Heart left ventricle (tissue), 16 donors: ENCODE data around the gene PLEKHA1. TPM values are rescaled to one million over a fixed set of nuclear protein-coding genes. Genes with fewer than 3 reads are reported as not detected.
A peak's percentile ranks its signal among the peaks of the same experiment; 100 is the strongest.

ENCODE experiments used
- ATAC-seq, 4 donors: fragments of 200-7000 bp; cut with Tn5 transposase; one replicate each; pipeline ENCODE4 v1.9.1; 2020 to 2022; ENCODE audit warnings: moderate library complexity in 4 of 4, mild to moderate bottlenecking in 3 of 4, moderate number of reproducible peaks in 1 of 4
- DNase-seq, 5 donors: peaks; one replicate each; pipeline ENCODE4 v3.0.0-alpha.2; 2020
- H3K27ac ChIP-seq, 12 donors: fragments of 200-600 bp; sonication (generic) in 4 of 12; one replicate each; pipeline versions ENCODE4 v1.5.0 to v1.8.0; 2016 to 2022; ENCODE audit warnings: mild to moderate bottlenecking in 2 of 12
- H3K27me3 ChIP-seq, 9 donors: fragments of 200-600 bp; sonication (generic) in 2 of 9; one replicate each; pipeline versions ENCODE4 v1.5.1 to v1.8.0; 2016 to 2022; ENCODE audit warnings: mild to moderate bottlenecking in 3 of 9
- H3K36me3 ChIP-seq, 9 donors: fragments of 200-600 bp; sonication (generic) in 2 of 9; one replicate each; pipeline versions ENCODE4 v1.5.0 to v1.8.0; 2018 to 2022; ENCODE audit warnings: mild to moderate bottlenecking in 2 of 9
- H3K4me1 ChIP-seq, 12 donors: fragments of 200-600 bp; sonication (generic) in 4 of 12; one replicate each; pipeline versions ENCODE4 v1.5.0 to v1.8.0; 2016 to 2022; ENCODE audit warnings: mild to moderate bottlenecking in 3 of 12
- H3K4me3 ChIP-seq, 12 donors: fragments of 200-600 bp; sonication (generic) in 4 of 12; one replicate each; pipeline versions ENCODE4 v1.5.0 to v1.8.0; 2017 to 2022; ENCODE audit warnings: mild to moderate bottlenecking in 9 of 12, moderate library complexity in 4 of 12
- H3K9me3 ChIP-seq, 12 donors: fragments of 200-600 bp; sonication (generic) in 4 of 12; one replicate each; pipeline versions ENCODE4 v1.5.0 to v1.8.0; 2016 to 2022; ENCODE audit warnings: mild to moderate bottlenecking in 1 of 12
- POLR2A ChIP-seq, 2 donors: fragments of 450-650 bp; IDR thresholded peaks; one replicate each; pipeline ENCODE4 v1.6.1; 2017; ENCODE audit warnings: antibody characterized with exemption in 2 of 2, mild to moderate bottlenecking in 2 of 2, moderate library complexity in 2 of 2
- WGBS, 4 donors: extraction: QIAGEN DNeasy Blood & Tissue Kit in 2 of 4; methylation state at CpG; one replicate each; pipeline versions ENCODE4 v1.1.5 to v1.1.7; 2013 to 2018; 5-methylcytosine and 5-hydroxymethylcytosine counted together
- intact Hi-C, 10 donors: fragments of 100-400 bp; cut with DNase I; formaldehyde crosslinking; loops; one replicate each; pipeline versions ENCODE4 v1.11.1 to v1.14.2; 2022
- polyA plus RNA-seq, 2 donors: library from polyadenylated mRNA; stranded (reverse); fragments of 200-250 nt; gene quantifications; one replicate each; pipeline ENCODE4 v1.2.3, GENCODE V29; 2013
- total RNA-seq, 9 donors: library from RNA; depleted of rRNA in 2 of 9; stranded (reverse); fragments of >200 nt in 2 of 9; fragmentation: NEBNext Ultra II Directional in 3 of 9; extraction: Animal tissue kit (Norgen Biotek cat#: 25700) in 3 of 9; gene quantifications; one replicate each; pipeline versions ENCODE4 v1.1.0 to v1.2.4, GENCODE V29; 2016 to 2023
- TF ChIP-seq, protein P1 (sequence below), 12 donors: fragments of 200-600 bp; sonication (generic) in 4 of 12; IDR thresholded peaks; one replicate each; pipeline versions ENCODE4 v1.5.0 to v1.8.0; 2018 to 2022; ENCODE audit warnings: antibody characterized with exemption in 12 of 12, mild to moderate bottlenecking in 5 of 12
- donor health status: ischemic (EF 13 %, LVEDD 7.1; RV severe dilation, severe dysfunction).
- donor health status: healthy with polysubstance abuse.
- donor health status: DM: no; HTN: yes; CAD: no.
- donor health status: DM: no; HTN: no; CAD: no.
- donor health status: ischemic (EF 25% LVEDD 6.9; RV normal size, moderate dysfunction).
- donor health status: ischemic (EF 25% LVEDD 5.7; RV mildly dilated, moderate dysfunction).
- donor health status: healthy.
- donor health status: DM: yes; HTN: yes; CAD: no.
- donor health status: ischemic (EF 35%, LVEDD 5.7; RV mildly dilated, moderate dysfunction).
- donor health status: nonischemic (EF 11% LVEDD 7.7; RV severe dilation, severe dysfunction).
- donor health status: DM: yes; HTN: yes; CAD: no.
- donor health status: PGD.
- donor health status: ischemic (EF 29% LVEDD 5.4; RV normal size, mild dysfunction).
- donor health status: nonischemic (EF 23%, LVEDD 6.1; RV moderate dilation, normal function).

PLEKHA1 gene
- total and polyA plus RNA-seq, 11 donors, result 14.1 to 70.6 (median 43.3) TPM

DNA sequence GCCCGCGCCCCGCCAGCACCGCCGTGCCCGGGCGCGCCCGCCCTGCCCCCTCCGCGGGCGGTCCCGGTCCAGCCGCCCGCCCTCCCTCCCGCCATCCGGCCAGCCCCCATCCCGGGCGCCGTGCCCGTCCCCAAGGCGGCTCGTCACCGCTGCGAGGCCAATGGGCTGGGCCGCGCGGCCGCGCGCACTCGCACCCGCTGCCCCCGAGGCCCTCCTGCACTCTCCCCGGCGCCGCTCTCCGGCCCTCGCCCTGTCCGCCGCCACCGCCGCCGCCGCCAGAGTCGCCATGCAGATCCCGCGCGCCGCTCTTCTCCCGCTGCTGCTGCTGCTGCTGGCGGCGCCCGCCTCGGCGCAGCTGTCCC, 86.8 kb downstream of the PLEKHA1 start, which contains the start of gene HTRA1:
Gene HTRA1, plus strand, starts transcription at position 187 of the 362 bp plus-strand sequence. Its CDS starts 100 bp downstream, at position 287.
- H3K4me3 ChIP-seq, result peak within 1 kb of the TSS; percentile 66 to 97 (median 83)
- intact Hi-C loops, result loop anchor here in 6 of 10 donors (2.0 to 10.0 kb wide), 3 partner anchors 36 to 103 kb away; partner anchors contain the start of gene DMBT1 (in 2 of the 6)
- H3K27me3 ChIP-seq, result peaks cover 0 to 37% (median 0%) of the 10 kb centered on the region in 9 donors
- no peaks in the 10 kb centered on the region for H3K9me3 ChIP-seq
- H3K4me1 ChIP-seq, result peaks cover 0 to 45% (median 24%) of the 10 kb centered on the region in 12 donors
- ATAC-seq (peak; percentile 72 to 87 (median 80)), DNase-seq (peak; percentile 83 to 90 (median 90))
- no peak for TF ChIP-seq POLR2A (IDR thresholded peaks at IDR 0.05)
- TF ChIP-seq, protein P1, sequence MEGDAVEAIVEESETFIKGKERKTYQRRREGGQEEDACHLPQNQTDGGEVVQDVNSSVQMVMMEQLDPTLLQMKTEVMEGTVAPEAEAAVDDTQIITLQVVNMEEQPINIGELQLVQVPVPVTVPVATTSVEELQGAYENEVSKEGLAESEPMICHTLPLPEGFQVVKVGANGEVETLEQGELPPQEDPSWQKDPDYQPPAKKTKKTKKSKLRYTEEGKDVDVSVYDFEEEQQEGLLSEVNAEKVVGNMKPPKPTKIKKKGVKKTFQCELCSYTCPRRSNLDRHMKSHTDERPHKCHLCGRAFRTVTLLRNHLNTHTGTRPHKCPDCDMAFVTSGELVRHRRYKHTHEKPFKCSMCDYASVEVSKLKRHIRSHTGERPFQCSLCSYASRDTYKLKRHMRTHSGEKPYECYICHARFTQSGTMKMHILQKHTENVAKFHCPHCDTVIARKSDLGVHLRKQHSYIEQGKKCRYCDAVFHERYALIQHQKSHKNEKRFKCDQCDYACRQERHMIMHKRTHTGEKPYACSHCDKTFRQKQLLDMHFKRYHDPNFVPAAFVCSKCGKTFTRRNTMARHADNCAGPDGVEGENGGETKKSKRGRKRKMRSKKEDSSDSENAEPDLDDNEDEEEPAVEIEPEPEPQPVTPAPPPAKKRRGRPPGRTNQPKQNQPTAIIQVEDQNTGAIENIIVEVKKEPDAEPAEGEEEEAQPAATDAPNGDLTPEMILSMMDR (IDR thresholded peaks at IDR 0.05), result no peak
- WGBS, 4 donors, result 0 to 1% (median 0%) methylated on average over 6 to 56 of the region's 56 CpGs
- H3K27ac ChIP-seq, result peak within 1 kb of the TSS; percentile 33 to 86 (median 77)
- H3K36me3 ChIP-seq, result peaks cover 0 to 8% (median 0%) of the 10 kb centered on the region in 9 donors

DNA sequence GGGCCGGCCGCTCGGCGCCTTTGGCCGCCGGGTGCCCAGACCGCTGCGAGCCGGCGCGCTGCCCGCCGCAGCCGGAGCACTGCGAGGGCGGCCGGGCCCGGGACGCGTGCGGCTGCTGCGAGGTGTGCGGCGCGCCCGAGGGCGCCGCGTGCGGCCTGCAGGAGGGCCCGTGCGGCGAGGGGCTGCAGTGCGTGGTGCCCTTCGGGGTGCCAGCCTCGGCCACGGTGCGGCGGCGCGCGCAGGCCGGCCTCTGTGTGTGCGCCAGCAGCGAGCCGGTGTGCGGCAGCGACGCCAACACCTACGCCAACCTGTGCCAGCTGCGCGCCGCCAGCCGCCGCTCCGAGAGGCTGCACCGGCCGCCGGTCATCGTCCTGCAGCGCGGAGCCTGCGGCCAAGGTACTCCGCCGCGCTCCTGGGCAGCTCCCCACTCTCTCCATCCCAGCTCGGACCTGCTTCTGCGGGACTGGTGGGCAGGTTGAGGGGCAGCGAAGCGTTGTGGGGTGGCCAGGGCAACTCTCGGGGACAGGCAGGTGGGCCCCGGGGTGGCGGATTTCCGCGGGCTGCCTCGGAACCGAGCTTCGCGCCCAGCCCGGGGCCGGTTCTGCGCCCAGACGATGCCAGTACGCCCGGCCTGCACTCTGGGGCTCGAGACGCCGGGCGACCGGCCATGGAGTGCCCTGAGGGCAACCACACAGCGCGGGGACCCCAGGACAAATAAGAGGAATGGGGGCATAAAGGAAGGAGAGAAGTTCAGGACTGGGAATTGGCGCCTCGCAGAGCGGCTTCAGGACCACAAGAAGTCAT, 87.4 kb downstream of the PLEKHA1 start:
- Histone ChIP-seq H3K9me3 (no peaks in the 10 kb centered on the region), H3K4me1 (peaks cover 0 to 45% (median 25%) of the 10 kb centered on the region in 12 donors), H3K27me3 (peaks cover 0 to 37% (median 0%) of the 10 kb centered on the region in 9 donors), H3K36me3 (peaks cover 0 to 8% (median 0%) of the 10 kb centered on the region in 9 donors), H3K4me3 (peak overlapping the region; percentile 66 to 97 (median 83)), H3K27ac (peak overlapping the region; percentile 33 to 86 (median 75))
- 0 to 1% (median 0%) methylated on average over 20 to 95 of the region's 95 CpGs for WGBS, 4 donors
- no peak for TF ChIP-seq POLR2A (IDR thresholded peaks at IDR 0.05)
- TF ChIP-seq, protein P1 (IDR thresholded peaks at IDR 0.05), result no peak
- DNase-seq, result peak in 2 of 5 donors; percentile 39 to 45
- peak in 3 of 4 donors; percentile 26 to 40 (median 35) for ATAC-seq
- intact Hi-C loops, result loop anchor here in 6 of 10 donors (2.0 to 10.0 kb wide), 3 partner anchors 35 to 103 kb away; partner anchors contain the start of gene DMBT1 (in 2 of the 6)

DNA sequence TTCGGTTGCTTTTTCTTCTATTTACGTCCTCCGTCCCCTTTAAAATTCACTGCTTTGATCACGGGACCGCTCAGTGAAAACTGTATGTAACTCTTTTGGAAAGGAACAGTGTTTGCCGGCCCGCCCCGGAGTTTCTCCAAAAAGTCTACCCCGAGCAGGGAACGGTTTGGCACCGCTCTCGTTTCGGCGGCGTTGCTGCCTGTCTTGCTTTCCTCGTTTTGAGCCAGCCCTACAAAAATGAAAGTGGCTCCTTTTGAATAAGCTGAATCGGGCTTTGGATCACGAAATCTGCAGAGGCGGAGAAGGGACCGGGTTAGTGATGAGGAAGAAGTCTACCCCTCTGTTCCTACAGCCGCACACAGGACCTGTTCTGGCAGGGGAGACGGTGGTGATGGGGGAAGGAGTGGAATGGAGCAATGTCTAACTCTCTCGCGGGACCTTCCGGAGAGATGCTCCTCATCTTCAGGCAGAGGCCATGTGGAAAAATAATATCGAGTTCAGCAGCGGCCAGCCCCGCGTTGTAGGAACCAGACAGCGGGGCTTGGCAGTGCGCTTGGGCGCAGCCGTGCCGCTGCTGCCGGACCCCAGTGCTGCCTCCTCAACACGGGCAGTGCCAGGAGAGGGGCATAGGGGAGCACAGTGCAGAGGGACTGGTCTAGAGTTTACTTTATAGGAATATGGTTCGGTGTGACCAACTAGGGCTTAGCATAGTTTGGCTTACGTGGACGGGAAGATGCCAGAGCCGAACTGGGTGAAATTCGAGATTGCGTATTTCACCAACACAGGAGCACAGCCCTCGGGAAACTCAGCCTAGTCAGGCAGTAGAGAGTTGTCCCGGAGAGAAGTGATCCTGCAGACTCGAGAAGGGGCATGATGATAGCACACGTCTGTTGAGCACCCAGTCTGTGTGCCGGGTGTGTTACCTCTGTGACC, 88.3 kb downstream of the PLEKHA1 start:
- TF ChIP-seq, protein P1 (IDR thresholded peaks at IDR 0.05), result no peak
- no peak for TF ChIP-seq POLR2A (IDR thresholded peaks at IDR 0.05)
- 11 to 15% (median 14%) methylated on average over 37 to 47 of the region's 47 CpGs for WGBS, 4 donors
- intact Hi-C loops, result loop anchor here in 5 of 10 donors (5.0 to 10.0 kb wide), 2 partner anchors 35 to 102 kb away; partner anchors contain the start of gene DMBT1 (in 2 of the 5)

More for the DNA sequence above, 88.3 kb downstream of the PLEKHA1 start:
- DNase-seq, result peak; percentile 57 to 80 (median 65)
- Histone ChIP-seq H3K9me3 (no peaks in the 10 kb centered on the region), H3K27ac (peak overlapping the region; percentile 33 to 86 (median 75)), H3K36me3 (peaks cover 0 to 8% (median 0%) of the 10 kb centered on the region in 9 donors), H3K27me3 (peaks cover 0 to 37% (median 0%) of the 10 kb centered on the region in 9 donors), H3K4me3 (peak overlapping the region; percentile 66 to 97 (median 83)), H3K4me1 (peaks cover 0 to 44% (median 24%) of the 10 kb centered on the region in 12 donors)
- peak in 2 of 4 donors; percentile 32 to 45 for ATAC-seq
